ENCODE results near the gene UNC80. TPM values are rescaled to one million over a fixed set of nuclear protein-coding genes. Genes with fewer than 3 reads are reported as not detected.

The UNC80 gene, protein sequence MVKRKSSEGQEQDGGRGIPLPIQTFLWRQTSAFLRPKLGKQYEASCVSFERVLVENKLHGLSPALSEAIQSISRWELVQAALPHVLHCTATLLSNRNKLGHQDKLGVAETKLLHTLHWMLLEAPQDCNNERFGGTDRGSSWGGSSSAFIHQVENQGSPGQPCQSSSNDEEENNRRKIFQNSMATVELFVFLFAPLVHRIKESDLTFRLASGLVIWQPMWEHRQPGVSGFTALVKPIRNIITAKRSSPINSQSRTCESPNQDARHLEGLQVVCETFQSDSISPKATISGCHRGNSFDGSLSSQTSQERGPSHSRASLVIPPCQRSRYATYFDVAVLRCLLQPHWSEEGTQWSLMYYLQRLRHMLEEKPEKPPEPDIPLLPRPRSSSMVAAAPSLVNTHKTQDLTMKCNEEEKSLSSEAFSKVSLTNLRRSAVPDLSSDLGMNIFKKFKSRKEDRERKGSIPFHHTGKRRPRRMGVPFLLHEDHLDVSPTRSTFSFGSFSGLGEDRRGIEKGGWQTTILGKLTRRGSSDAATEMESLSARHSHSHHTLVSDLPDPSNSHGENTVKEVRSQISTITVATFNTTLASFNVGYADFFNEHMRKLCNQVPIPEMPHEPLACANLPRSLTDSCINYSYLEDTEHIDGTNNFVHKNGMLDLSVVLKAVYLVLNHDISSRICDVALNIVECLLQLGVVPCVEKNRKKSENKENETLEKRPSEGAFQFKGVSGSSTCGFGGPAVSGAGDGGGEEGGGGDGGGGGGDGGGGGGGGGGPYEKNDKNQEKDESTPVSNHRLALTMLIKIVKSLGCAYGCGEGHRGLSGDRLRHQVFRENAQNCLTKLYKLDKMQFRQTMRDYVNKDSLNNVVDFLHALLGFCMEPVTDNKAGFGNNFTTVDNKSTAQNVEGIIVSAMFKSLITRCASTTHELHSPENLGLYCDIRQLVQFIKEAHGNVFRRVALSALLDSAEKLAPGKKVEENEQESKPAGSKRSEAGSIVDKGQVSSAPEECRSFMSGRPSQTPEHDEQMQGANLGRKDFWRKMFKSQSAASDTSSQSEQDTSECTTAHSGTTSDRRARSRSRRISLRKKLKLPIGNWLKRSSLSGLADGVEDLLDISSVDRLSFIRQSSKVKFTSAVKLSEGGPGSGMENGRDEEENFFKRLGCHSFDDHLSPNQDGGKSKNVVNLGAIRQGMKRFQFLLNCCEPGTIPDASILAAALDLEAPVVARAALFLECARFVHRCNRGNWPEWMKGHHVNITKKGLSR (N-terminal part only)
- 0.38 to 0.59 TPM (median 0.55 TPM) in 3 replicates for total RNA-seq

DNA sequence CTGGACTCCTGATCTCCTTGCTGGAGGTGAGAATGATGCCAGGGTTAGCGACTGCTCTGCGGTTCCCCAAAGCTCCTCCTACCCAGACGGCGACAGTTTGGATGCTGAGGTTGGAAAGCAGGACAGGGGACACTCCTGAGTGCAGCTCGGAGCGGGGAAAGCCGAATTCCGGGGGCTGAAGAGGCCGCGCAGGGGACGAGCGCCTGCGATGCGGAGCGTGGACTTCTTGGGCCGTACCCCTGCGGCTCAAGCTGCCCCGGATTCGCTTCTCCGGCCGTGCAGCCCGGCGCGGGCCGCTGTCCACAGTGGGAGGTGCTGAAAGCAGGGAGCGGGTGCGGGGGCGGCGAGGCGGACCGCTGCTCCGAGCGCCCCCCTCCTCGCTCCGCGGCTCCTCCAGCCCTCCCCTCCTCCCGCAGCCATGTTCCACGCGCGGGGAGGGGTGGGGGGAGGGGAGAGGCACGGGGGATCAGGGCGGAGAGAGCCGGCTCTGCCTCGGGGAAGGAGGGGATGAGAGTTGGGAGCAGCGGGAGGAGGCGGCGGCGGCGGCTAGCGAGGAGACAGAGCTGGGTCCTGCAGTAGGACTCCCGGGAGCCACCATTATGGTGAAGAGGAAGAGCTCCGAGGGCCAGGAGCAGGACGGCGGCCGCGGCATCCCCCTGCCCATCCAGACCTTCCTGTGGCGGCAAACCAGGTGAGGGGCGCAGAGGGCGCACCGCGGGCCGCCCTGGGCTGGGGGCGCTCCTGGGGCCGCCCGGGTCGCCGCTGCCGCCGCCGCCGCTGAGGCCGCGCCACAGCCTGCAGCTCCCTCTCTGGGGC is at the start of gene UNC80:
TSS of gene UNC80 (plus strand) at position 359 of the 816 bp plus-strand sequence. CDS start at position 600, 241 bp downstream.
- DNase-seq (ENCODE audit: low spot score in 2 of 2, unreplicated experiment in 2 of 2), result peak; percentile 84 to 96
- peaks cover 60% of the 10 kb centered on the region for H3K27me3 Mint-ChIP-seq (ENCODE audit: low read depth)
- TF ChIP-seq, protein P1, sequence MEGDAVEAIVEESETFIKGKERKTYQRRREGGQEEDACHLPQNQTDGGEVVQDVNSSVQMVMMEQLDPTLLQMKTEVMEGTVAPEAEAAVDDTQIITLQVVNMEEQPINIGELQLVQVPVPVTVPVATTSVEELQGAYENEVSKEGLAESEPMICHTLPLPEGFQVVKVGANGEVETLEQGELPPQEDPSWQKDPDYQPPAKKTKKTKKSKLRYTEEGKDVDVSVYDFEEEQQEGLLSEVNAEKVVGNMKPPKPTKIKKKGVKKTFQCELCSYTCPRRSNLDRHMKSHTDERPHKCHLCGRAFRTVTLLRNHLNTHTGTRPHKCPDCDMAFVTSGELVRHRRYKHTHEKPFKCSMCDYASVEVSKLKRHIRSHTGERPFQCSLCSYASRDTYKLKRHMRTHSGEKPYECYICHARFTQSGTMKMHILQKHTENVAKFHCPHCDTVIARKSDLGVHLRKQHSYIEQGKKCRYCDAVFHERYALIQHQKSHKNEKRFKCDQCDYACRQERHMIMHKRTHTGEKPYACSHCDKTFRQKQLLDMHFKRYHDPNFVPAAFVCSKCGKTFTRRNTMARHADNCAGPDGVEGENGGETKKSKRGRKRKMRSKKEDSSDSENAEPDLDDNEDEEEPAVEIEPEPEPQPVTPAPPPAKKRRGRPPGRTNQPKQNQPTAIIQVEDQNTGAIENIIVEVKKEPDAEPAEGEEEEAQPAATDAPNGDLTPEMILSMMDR (IDR thresholded peaks at IDR 0.05; ENCODE audit: unreplicated experiment), result no peak
- peaks cover 5% of the 10 kb centered on the region for H3K4me1 Mint-ChIP-seq
- no peaks in the 10 kb centered on the region for H3K36me3 Mint-ChIP-seq
- peak within 1 kb of the TSS; percentile 67 for H3K4me3 Mint-ChIP-seq
- H3K9me3 Mint-ChIP-seq, result no peaks in the 10 kb centered on the region
- H3K27ac Mint-ChIP-seq, result no peak within 1 kb of the TSS

DNA sequence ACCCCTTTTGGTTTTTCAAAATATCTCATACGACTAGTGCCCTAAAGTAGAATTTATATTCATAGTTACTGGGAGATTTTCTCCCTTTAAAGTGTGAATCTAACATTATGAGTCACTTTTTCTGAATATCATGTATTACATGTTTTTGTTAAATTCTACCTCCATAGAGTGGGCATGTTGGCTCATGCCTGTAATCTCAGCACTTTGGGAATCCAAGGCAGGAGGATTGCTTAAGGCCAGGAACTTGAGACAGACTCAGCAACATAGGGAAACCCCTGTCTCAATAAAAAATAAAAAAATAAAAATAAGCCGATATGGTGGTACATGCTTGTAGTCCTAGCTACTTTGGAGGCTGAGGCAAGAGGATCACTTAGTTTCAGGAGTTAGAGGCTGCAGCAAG is 45.3 kb upstream of the UNC80 start:
- no peak overlapping the region for H3K27ac Mint-ChIP-seq
- no peak for DNase-seq (ENCODE audit: low spot score in 2 of 2, unreplicated experiment in 2 of 2)
- no peak overlapping the region for H3K4me3 Mint-ChIP-seq
- TF ChIP-seq, protein P1 (IDR thresholded peaks at IDR 0.05; ENCODE audit: unreplicated experiment), result no peak
- H3K27me3 Mint-ChIP-seq (ENCODE audit: low read depth), result no peaks in the 10 kb centered on the region
- no peaks in the 10 kb centered on the region for H3K4me1 Mint-ChIP-seq
- H3K9me3 Mint-ChIP-seq, result no peaks in the 10 kb centered on the region
- no peaks in the 10 kb centered on the region for H3K36me3 Mint-ChIP-seq

DNA sequence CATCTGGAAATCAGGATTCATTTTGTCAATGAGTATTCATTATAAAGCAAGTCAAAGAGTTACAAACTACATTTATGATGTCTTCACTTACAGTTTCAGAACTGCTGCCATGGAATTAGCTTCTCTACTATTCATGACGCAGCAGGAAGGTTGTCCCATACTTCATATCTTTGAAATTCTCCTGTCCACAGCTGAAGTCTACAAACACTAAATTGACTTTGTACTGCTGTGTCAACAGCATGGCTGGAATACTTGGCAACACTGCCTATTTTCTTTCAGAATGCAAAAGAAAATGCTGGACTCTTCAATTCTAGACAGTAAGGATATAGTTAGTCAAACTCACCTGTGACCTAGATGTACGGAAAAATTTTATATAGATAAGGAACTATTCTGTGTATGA is 44.6 kb upstream of the UNC80 start:
- no peaks in the 10 kb centered on the region for H3K36me3 Mint-ChIP-seq
- no peak for DNase-seq (ENCODE audit: low spot score in 2 of 2, unreplicated experiment in 2 of 2)
- TF ChIP-seq, protein P1 (IDR thresholded peaks at IDR 0.05; ENCODE audit: unreplicated experiment), result no peak
- no peaks in the 10 kb centered on the region for H3K27me3 Mint-ChIP-seq (ENCODE audit: low read depth)
- no peaks in the 10 kb centered on the region for H3K4me1 Mint-ChIP-seq
- no peak overlapping the region for H3K4me3 Mint-ChIP-seq
- no peaks in the 10 kb centered on the region for H3K9me3 Mint-ChIP-seq
- H3K27ac Mint-ChIP-seq, result no peak overlapping the region

DNA sequence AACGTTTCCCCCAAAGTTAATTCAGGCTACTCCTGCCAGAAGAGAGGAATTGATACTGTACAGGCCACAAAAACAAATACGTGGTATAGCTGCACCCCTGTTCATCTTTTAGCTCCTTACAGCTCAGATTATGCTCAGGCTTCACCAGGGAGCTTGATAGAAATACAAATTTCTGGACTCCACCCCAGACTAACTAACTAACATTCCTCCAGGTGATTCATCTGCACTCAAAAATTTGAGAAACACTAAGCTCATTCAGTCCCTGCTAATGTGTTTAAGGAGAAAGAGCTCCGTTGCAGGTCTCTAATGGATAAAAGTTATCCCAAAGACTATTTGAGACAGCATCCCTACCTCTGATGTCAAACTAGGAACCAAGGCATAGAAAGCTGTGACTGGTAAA is 36.8 kb upstream of the UNC80 start:
- no peak for DNase-seq (ENCODE audit: low spot score in 2 of 2, unreplicated experiment in 2 of 2)
- Mint-ChIP-seq H3K9me3 (no peaks in the 10 kb centered on the region), H3K27ac (no peak overlapping the region), H3K4me1 (no peaks in the 10 kb centered on the region), H3K4me3 (no peak overlapping the region), H3K27me3 (ENCODE audit: low read depth) (peaks cover 10% of the 10 kb centered on the region), H3K36me3 (no peaks in the 10 kb centered on the region)
- TF ChIP-seq, protein P1 (IDR thresholded peaks at IDR 0.05; ENCODE audit: unreplicated experiment), result no peak

DNA sequence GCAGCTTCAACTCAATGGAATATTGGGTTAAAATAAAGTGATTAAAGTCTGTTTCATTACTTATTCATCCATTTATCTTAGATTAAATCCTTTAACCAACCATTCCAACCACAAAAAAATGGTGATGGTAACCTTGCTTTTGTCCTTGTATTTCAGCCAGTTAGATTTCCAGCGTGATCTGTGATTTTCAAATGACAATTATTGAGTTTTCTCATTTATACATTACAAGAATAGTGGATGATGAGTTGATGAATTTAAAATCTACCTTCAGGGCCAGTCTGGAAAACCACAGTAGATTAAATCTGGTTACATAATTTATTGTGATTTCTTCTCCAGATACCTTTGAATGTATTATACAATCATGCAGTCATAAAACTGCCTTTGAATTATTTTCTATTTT is 29.7 kb upstream of the UNC80 start:
- Mint-ChIP-seq H3K36me3 (no peaks in the 10 kb centered on the region), H3K27me3 (ENCODE audit: low read depth) (peaks cover 32% of the 10 kb centered on the region), H3K27ac (no peak overlapping the region), H3K9me3 (peaks cover 4% of the 10 kb centered on the region), H3K4me3 (no peak overlapping the region), H3K4me1 (no peaks in the 10 kb centered on the region)
- DNase-seq (ENCODE audit: low spot score in 2 of 2, unreplicated experiment in 2 of 2), result no peak
- TF ChIP-seq, protein P1 (IDR thresholded peaks at IDR 0.05; ENCODE audit: unreplicated experiment), result no peak
